ENCODE results near the gene BCDIN3D. TPM values are rescaled to one million over a fixed set of nuclear protein-coding genes. Genes with fewer than 3 reads are reported as not detected.
A peak's percentile ranks its signal among the peaks of the same experiment; 100 is the strongest.

The BCDIN3D gene
- total and polyA plus RNA-seq, 9 donors, result 2.8 to 5.9 (median 4.7) TPM

- Histone ChIP-seq H3K27ac (peak overlapping the region in 1 of 2 donors; percentile 85), H3K27me3 (no peaks in the 10 kb centered on the region), H3K9me3 (no peaks in the 10 kb centered on the region), H3K4me3 (peak overlapping the region; percentile 71), H3K36me3 (no peaks in the 10 kb centered on the region), H3K4me1 (ENCODE audit: insufficient read depth) (peaks cover 6% of the 10 kb centered on the region)
- DNase-seq, result no peak
- intact Hi-C loops (cut with DNase I), result no loop called here
- TF ChIP-seq EP300 (IDR thresholded peaks at IDR 0.05) (no peak), POLR2A (IDR thresholded peaks at IDR 0.05) (no peak), CTCF (IDR thresholded peaks at IDR 0.05) (no peak)
- WGBS, 3 donors, result 72 to 80% (median 75%) methylated on average over 7 of the region's 7 CpGs
These were observed 505 bp upstream of the BCDIN3D start for GRCh38 chr12:49843411-49843810.

GRCh38 chr12:49838973-49839633, 3.8 kb downstream of the BCDIN3D start:
- H3K4me3 ChIP-seq, result no peak overlapping the region
- no peaks in the 10 kb centered on the region for H3K9me3 ChIP-seq
- intact Hi-C loops (cut with DNase I), result loop anchor here in 2 of 4 donors (2.0 to 10.0 kb wide), 2 partner anchors 62 to 64 kb away; no protein-coding TSS in a partner anchor
- no peaks in the 10 kb centered on the region for H3K36me3 ChIP-seq
- H3K27ac ChIP-seq, result no peak overlapping the region
- TF ChIP-seq POLR2A (IDR thresholded peaks at IDR 0.05) (no peak), CTCF (IDR thresholded peaks at IDR 0.05) (peak in 2 of 3 donors; percentile 11), EP300 (IDR thresholded peaks at IDR 0.05) (no peak)
- 52 to 56% (median 52%) methylated on average over 3 of the region's 3 CpGs for WGBS, 3 donors
- no peak for DNase-seq
- peaks cover 6% of the 10 kb centered on the region for H3K4me1 ChIP-seq (ENCODE audit: insufficient read depth)
- H3K27me3 ChIP-seq, result no peaks in the 10 kb centered on the region

- no peak for TF ChIP-seq CTCF (IDR thresholded peaks at IDR 0.05)
- TF ChIP-seq POLR2A (IDR thresholded peaks at IDR 0.05), result no peak
- no peak for TF ChIP-seq EP300 (IDR thresholded peaks at IDR 0.05)
- DNase-seq, result no peak
- Histone ChIP-seq H3K27ac (no peak overlapping the region), H3K36me3 (no peaks in the 10 kb centered on the region), H3K4me3 (no peak overlapping the region), H3K27me3 (no peaks in the 10 kb centered on the region), H3K4me1 (ENCODE audit: insufficient read depth) (no peaks in the 10 kb centered on the region), H3K9me3 (no peaks in the 10 kb centered on the region)
- 75 to 80% (median 75%) methylated on average over 5 of the region's 5 CpGs for WGBS, 3 donors
- intact Hi-C loops (cut with DNase I), result loop anchor here in 1 of 4 donors (10.0 kb wide), 1 partner anchor 58 kb away; no protein-coding TSS in a partner anchor
These were observed 10.0 kb downstream of the BCDIN3D start for GRCh38 chr12:49832836-49833421.

- Histone ChIP-seq H3K27me3 (no peaks in the 10 kb centered on the region), H3K36me3 (no peaks in the 10 kb centered on the region), H3K4me1 (ENCODE audit: insufficient read depth) (peaks cover 1% of the 10 kb centered on the region), H3K27ac (no peak overlapping the region), H3K4me3 (no peak overlapping the region), H3K9me3 (no peaks in the 10 kb centered on the region)
- intact Hi-C loops (cut with DNase I), result loop anchor here in 1 of 4 donors (10.0 kb wide), 1 partner anchor 57 kb away; no protein-coding TSS in a partner anchor
- no peak for DNase-seq
- TF ChIP-seq POLR2A (IDR thresholded peaks at IDR 0.05) (no peak), EP300 (IDR thresholded peaks at IDR 0.05) (no peak), CTCF (IDR thresholded peaks at IDR 0.05) (no peak)
- 92 to 94% (median 93%) methylated on average over 2 of the region's 2 CpGs for WGBS, 3 donors
These were observed 11.2 kb downstream of the BCDIN3D start for GRCh38 chr12:49831717-49832116.
